ENCODE data around the gene ZC3H6.
A peak's percentile ranks its signal among the peaks of the same experiment; 100 is the strongest.

The ZC3H6 gene

GRCh38 chr2:112275311-112275886 is at the start of gene ZC3H6:
Gene ZC3H6, plus strand, starts transcription at chr2:112275597. Its CDS starts 398 bp downstream, at chr2:112275995.
- DNase-seq, result peak; percentile 97

GRCh38 chr2:112229348-112229747 is 46.0 kb upstream of the ZC3H6 start:
- DNase-seq, result no peak

- no peak for DNase-seq
Observed at GRCh38 chr2:112230371-112230770, 45.0 kb upstream of the ZC3H6 start.

GRCh38 chr2:112239862-112240261 is 35.5 kb upstream of the ZC3H6 start:
- no peak for DNase-seq

- DNase-seq, result no peak
Observed at GRCh38 chr2:112242384-112242783, 33.0 kb upstream of the ZC3H6 start.

- no peak for DNase-seq
Observed at GRCh38 chr2:112243233-112243632, 32.2 kb upstream of the ZC3H6 start.

GRCh38 chr2:112244854-112245253 is 30.5 kb upstream of the ZC3H6 start:
- no peak for DNase-seq

GRCh38 chr2:112251271-112251670 is 24.1 kb upstream of the ZC3H6 start:
- DNase-seq, result no peak

- DNase-seq, result no peak
Observed at GRCh38 chr2:112253261-112253815, 22.1 kb upstream of the ZC3H6 start.

- DNase-seq, result peak; percentile 63
Observed at GRCh38 chr2:112254466-112255240, 20.7 kb upstream of the ZC3H6 start, which contains the start of gene ZC3H8. Gene ZC3H8, minus strand, starts transcription at chr2:112255042. Its CDS starts 61 bp downstream, at chr2:112254981.

GRCh38 chr2:112255875-112256274 is 19.5 kb upstream of the ZC3H6 start:
- no peak for DNase-seq

- DNase-seq, result no peak
Observed at GRCh38 chr2:112256654-112257053, 18.7 kb upstream of the ZC3H6 start.

- no peak for DNase-seq
Observed at GRCh38 chr2:112257575-112257974, 17.8 kb upstream of the ZC3H6 start.

GRCh38 chr2:112259509-112260294 is 15.7 kb upstream of the ZC3H6 start:
- DNase-seq, result peak; percentile 25

- no peak for DNase-seq
Observed at GRCh38 chr2:112260295-112260625, 15.1 kb upstream of the ZC3H6 start.

GRCh38 chr2:112262876-112263275 is 12.5 kb upstream of the ZC3H6 start:
- no peak for DNase-seq

- no peak for DNase-seq
Observed at GRCh38 chr2:112268547-112268946, 6.8 kb upstream of the ZC3H6 start.

GRCh38 chr2:112272669-112273068 is 2.7 kb upstream of the ZC3H6 start:
- no peak for DNase-seq

- no peak for DNase-seq
Observed at GRCh38 chr2:112273349-112273748, 2.0 kb upstream of the ZC3H6 start.

- peak; percentile 27 for DNase-seq
Observed at GRCh38 chr2:112275887-112276773, 733 bp downstream of the ZC3H6 start.

GRCh38 chr2:112276954-112277353 is 1.6 kb downstream of the ZC3H6 start:
- no peak for DNase-seq

GRCh38 chr2:112277596-112278220 is 2.3 kb downstream of the ZC3H6 start:
- DNase-seq, result no peak

Data from GOT3 (cell line).